HFFc6 (cell line): ENCODE data around the gene PTPRD. TPM values are rescaled to one million over a fixed set of nuclear protein-coding genes. Genes with fewer than 3 reads are reported as not detected.
"Not testable (repeated sequence)": the region's sequence is repeated elsewhere in the genome, so short reads cannot be mapped to it uniquely, and the experiment has no call there.

Experiments used
- DNase-seq: peaks from one replicate; pipeline ENCODE4 v3.0.0-alpha.2; 2018
- H3K27ac Mint-ChIP-seq: 2 replicates; pipeline ENCODE4 v1.8.0; 2020; ENCODE audit warnings: mild to moderate bottlenecking, mixed read lengths
- H3K27me3 Mint-ChIP-seq: 2 replicates; pipeline ENCODE4 v1.8.0; 2021; ENCODE audit warnings: mild to moderate bottlenecking, moderate library complexity, mixed read lengths; ENCODE audit not compliant: insufficient read depth
- H3K36me3 Mint-ChIP-seq: 2 replicates; pipeline ENCODE4 v1.8.0; 2021; ENCODE audit warnings: low read depth, mixed read lengths
- H3K4me1 Mint-ChIP-seq: 2 replicates; pipeline ENCODE4 v1.8.0; 2020; ENCODE audit warnings: low read depth, mixed read lengths
- H3K4me3 Mint-ChIP-seq: 2 replicates; pipeline ENCODE4 v1.8.0; 2020; ENCODE audit warnings: mild to moderate bottlenecking, moderate library complexity, mixed read lengths
- H3K9me3 Mint-ChIP-seq: 2 replicates; pipeline ENCODE4 v1.8.0; 2020; ENCODE audit warnings: mild to moderate bottlenecking, mixed read lengths
- CTCF ChIP-seq: fragments of 200-600 bp; sonication (generic); IDR thresholded peaks from 2 replicates; pipeline ENCODE4 v1.5.0; 2021; ENCODE audit warnings: antibody characterized with exemption, mild to moderate bottlenecking
- total RNA-seq, 6 experiments: library from RNA; stranded (reverse); fragmentation: NEBNext Ultra II Directional; extraction: Animal tissue kit (Norgen Biotek cat#: 25700); gene quantifications; 2 replicates in 1 of 6; 3 replicates in 5 of 6; pipeline ENCODE4 v1.2.3, GENCODE V29; 2021

Gene PTPRD
- total RNA-seq, 6 experiments from 2014 or later: not detected

- Mint-ChIP-seq H3K27ac (no peak overlapping the region), H3K4me1 (no peaks in the 10 kb centered on the region), H3K4me3 (no peak overlapping the region), H3K36me3 (no peaks in the 10 kb centered on the region; the same call in 1 of the 2 replicates), H3K27me3 (peaks cover 2% of the 10 kb centered on the region; the same call in 1 of the 2 replicates), H3K9me3 (peaks cover 30% of the 10 kb centered on the region)
- DNase-seq: no peak
- TF ChIP-seq CTCF: no peak
These were observed 1513.2 kb downstream of the PTPRD start for GRCh38 chr9:9099646-9100045.

- not testable (repeated sequence) for H3K27ac Mint-ChIP-seq, H3K4me1 Mint-ChIP-seq, H3K4me3 Mint-ChIP-seq, H3K36me3 Mint-ChIP-seq, H3K27me3 Mint-ChIP-seq, DNase-seq
- H3K9me3 Mint-ChIP-seq: peaks cover 36% of the 10 kb centered on the region
These were observed 1515.5 kb downstream of the PTPRD start for GRCh38 chr9:9097254-9097653.

GRCh38 chr9:9091387-9091786 lies 1521.4 kb downstream of the PTPRD start:
- DNase-seq: no peak
- Mint-ChIP-seq H3K36me3 (no peaks in the 10 kb centered on the region), H3K4me3 (no peak overlapping the region), H3K27me3 (peaks cover 3% of the 10 kb centered on the region), H3K27ac (no peak overlapping the region), H3K9me3 (peaks cover 46% of the 10 kb centered on the region), H3K4me1 (no peaks in the 10 kb centered on the region)
- TF ChIP-seq CTCF: no peak

GRCh38 chr9:9079473-9079872 lies 1533.3 kb downstream of the PTPRD start:
- no peak for DNase-seq
- TF ChIP-seq CTCF: no peak
- no peak overlapping the region for H3K4me3 Mint-ChIP-seq
- H3K36me3 Mint-ChIP-seq: no peaks in the 10 kb centered on the region
- H3K27ac Mint-ChIP-seq: no peak overlapping the region
- H3K27me3 Mint-ChIP-seq: no peaks in the 10 kb centered on the region
- H3K4me1 Mint-ChIP-seq: no peaks in the 10 kb centered on the region
- peaks cover 67% of the 10 kb centered on the region for H3K9me3 Mint-ChIP-seq

- H3K9me3 Mint-ChIP-seq: peaks cover 55% of the 10 kb centered on the region
These were observed 1534.5 kb downstream of the PTPRD start for GRCh38 chr9:9078301-9078700.

GRCh38 chr9:9061627-9062026 lies 1551.2 kb downstream of the PTPRD start:
- Mint-ChIP-seq H3K27ac (no peak overlapping the region), H3K4me1 (no peaks in the 10 kb centered on the region), H3K36me3 (no peaks in the 10 kb centered on the region), H3K27me3 (no peaks in the 10 kb centered on the region; the same call in 1 of the 2 replicates), H3K4me3 (no peak overlapping the region), H3K9me3 (peaks cover 32% of the 10 kb centered on the region)
- no peak for TF ChIP-seq CTCF
- DNase-seq: no peak

More at GRCh38 chr9:9078301-9078700, 1534.5 kb downstream of the PTPRD start:
- no peak for TF ChIP-seq CTCF
- H3K4me1 Mint-ChIP-seq: no peaks in the 10 kb centered on the region
- H3K36me3 Mint-ChIP-seq: no peaks in the 10 kb centered on the region
- no peak overlapping the region for H3K27ac Mint-ChIP-seq
- no peaks in the 10 kb centered on the region for H3K27me3 Mint-ChIP-seq
- no peak for DNase-seq
- no peak overlapping the region for H3K4me3 Mint-ChIP-seq
